Measurements from ENCODE around the gene GLRA2.
A peak's percentile ranks its signal among the peaks of the same experiment; 100 is the strongest.
"Not testable (repeated sequence)": the region's sequence is repeated elsewhere in the genome, so short reads cannot be mapped to it uniquely, and the experiment has no call there.

The GLRA2 gene

GRCh38 chrX:14594521-14594920 lies 65.2 kb downstream of the GLRA2 start:
- no peak for DNase-seq

- DNase-seq = no peak
Observed at GRCh38 chrX:14598330-14598729, 69.0 kb downstream of the GLRA2 start.

- DNase-seq = no peak
Observed at GRCh38 chrX:14607446-14607985, 78.2 kb downstream of the GLRA2 start.

- DNase-seq = not testable (repeated sequence)
Observed at GRCh38 chrX:14612450-14612849, 83.1 kb downstream of the GLRA2 start.

- DNase-seq = peak; percentile 43
Observed at GRCh38 chrX:14616301-14616700, 87.0 kb downstream of the GLRA2 start.

GRCh38 chrX:14616836-14617235 lies 87.5 kb downstream of the GLRA2 start:
- peak; percentile 39 for DNase-seq

- peak; percentile 47 for DNase-seq
Observed at GRCh38 chrX:14618177-14618965, 89.0 kb downstream of the GLRA2 start.

GRCh38 chrX:14630733-14631132 lies 101.4 kb downstream of the GLRA2 start:
- DNase-seq = no peak

GRCh38 chrX:14641681-14642655 lies 112.6 kb downstream of the GLRA2 start:
- no peak for DNase-seq

- no peak for DNase-seq
Observed at GRCh38 chrX:14660970-14661369, 131.6 kb downstream of the GLRA2 start.

GRCh38 chrX:14670819-14671218 lies 141.5 kb downstream of the GLRA2 start:
- no peak for DNase-seq

- DNase-seq = no peak
Observed at GRCh38 chrX:14672611-14673172, 143.4 kb downstream of the GLRA2 start.

- DNase-seq = no peak
Observed at GRCh38 chrX:14673236-14673635, 143.9 kb downstream of the GLRA2 start.

- no peak for DNase-seq
Observed at GRCh38 chrX:14673764-14674163, 144.4 kb downstream of the GLRA2 start.

GRCh38 chrX:14675500-14675899 lies 146.2 kb downstream of the GLRA2 start:
- DNase-seq = no peak

GRCh38 chrX:14676431-14676830 lies 147.1 kb downstream of the GLRA2 start:
- no peak for DNase-seq

GRCh38 chrX:14688331-14688730 lies 159.0 kb downstream of the GLRA2 start:
- not testable (repeated sequence) for DNase-seq

- no peak for DNase-seq
Observed at GRCh38 chrX:14690553-14690952, 161.2 kb downstream of the GLRA2 start.

GRCh38 chrX:14694611-14695010 lies 165.3 kb downstream of the GLRA2 start:
- DNase-seq = no peak

- no peak for DNase-seq
Observed at GRCh38 chrX:14697451-14697850, 168.1 kb downstream of the GLRA2 start.

GRCh38 chrX:14698790-14699189 lies 169.5 kb downstream of the GLRA2 start:
- no peak for DNase-seq

- no peak for DNase-seq
Observed at GRCh38 chrX:14700982-14701381, 171.6 kb downstream of the GLRA2 start.

- no peak for DNase-seq
Observed at GRCh38 chrX:14702145-14702544, 172.8 kb downstream of the GLRA2 start.

Data from right forelimb (tissue), 1 donor.